Karpas-422 (cell line): ENCODE measurements around the gene LRP1B. TPM values are rescaled to one million over a fixed set of nuclear protein-coding genes. Genes with fewer than 3 reads are reported as not detected.

Experiments
- DNase-seq: peaks from one replicate; pipeline ENCODE4 v3.0.0-alpha.2; 2015
- H2AFZ ChIP-seq: fragments of 200-600 bp; sonication (generic); 2 replicates; pipeline ENCODE4 v1.6.1; 2014; ENCODE audit warnings: antibody characterized with exemption, low read length, mixed read lengths
- H3K27ac ChIP-seq: fragments of 200-600 bp; sonication (generic); 2 replicates; pipeline ENCODE4 v1.5.1; 2014; ENCODE audit warnings: mild to moderate bottlenecking, low read length, moderate library complexity
- H3K27me3 ChIP-seq: fragments of 200-600 bp; sonication (generic); 2 replicates; pipeline ENCODE4 v1.6.1; 2014; ENCODE audit warnings: low read length, mixed read lengths
- H3K36me3 ChIP-seq: fragments of 200-600 bp; sonication (generic); 2 replicates; pipeline ENCODE4 v1.6.1; 2014; ENCODE audit warnings: low read length, mixed read lengths; ENCODE audit not compliant: insufficient read depth
- H3K4me1 ChIP-seq: fragments of 200-600 bp; sonication (generic); 2 replicates; pipeline ENCODE4 v1.6.1; 2014; ENCODE audit warnings: mild to moderate bottlenecking, low read length, mixed read lengths
- H3K4me2 ChIP-seq: fragments of 200-600 bp; sonication (generic); 2 replicates; pipeline ENCODE4 v1.6.1; 2014; ENCODE audit warnings: low read length, low read depth, mild to moderate bottlenecking; ENCODE audit not compliant: poor library complexity, severe bottlenecking
- H3K4me3 ChIP-seq: fragments of 200-600 bp; sonication (generic); 2 replicates; pipeline ENCODE4 v1.5.1; 2014; ENCODE audit warnings: mild to moderate bottlenecking, antibody characterized with exemption, low read length, mixed read lengths
- H3K79me2 ChIP-seq: fragments of 200-600 bp; sonication (generic); 2 replicates; pipeline ENCODE4 v1.6.1; 2014; ENCODE audit warnings: mild to moderate bottlenecking, low read length, mixed read lengths
- H3K9ac ChIP-seq: fragments of 200-600 bp; sonication (generic); 2 replicates; pipeline ENCODE4 v1.6.0; 2014; ENCODE audit warnings: low read length
- H3K9me2 ChIP-seq: fragments of 200-600 bp; sonication (generic), shearing (Covaris generic); replicated peaks from 2 replicates; pipeline ENCODE4 v1.6.0; 2014; ENCODE audit warnings: mild to moderate bottlenecking, low read length, moderate library complexity; ENCODE audit not compliant: insufficient read depth
- H3K9me3 ChIP-seq: fragments of 300-700, 200-600 bp; sonication (generic); 2 replicates; pipeline ENCODE4 v1.6.1; 2014; ENCODE audit warnings: low read length, mixed read lengths
- H4K20me1 ChIP-seq: fragments of 200-600 bp; sonication (generic); 2 replicates; pipeline ENCODE4 v1.6.1; 2014; ENCODE audit warnings: mild to moderate bottlenecking, antibody characterized with exemption, low read length, low read depth; ENCODE audit not compliant: insufficient read depth
- total RNA-seq: library from RNA; depleted of rRNA; stranded (reverse); fragments of >200 nt; shearing (Covaris generic); gene quantifications from 2 replicates; pipeline ENCODE4 v1.2.3, GENCODE V29; 2014; ENCODE audit warnings: low replicate concordance

Gene LRP1B
- total RNA-seq, 1 experiment from 2014 or later: not detected

DNA sequence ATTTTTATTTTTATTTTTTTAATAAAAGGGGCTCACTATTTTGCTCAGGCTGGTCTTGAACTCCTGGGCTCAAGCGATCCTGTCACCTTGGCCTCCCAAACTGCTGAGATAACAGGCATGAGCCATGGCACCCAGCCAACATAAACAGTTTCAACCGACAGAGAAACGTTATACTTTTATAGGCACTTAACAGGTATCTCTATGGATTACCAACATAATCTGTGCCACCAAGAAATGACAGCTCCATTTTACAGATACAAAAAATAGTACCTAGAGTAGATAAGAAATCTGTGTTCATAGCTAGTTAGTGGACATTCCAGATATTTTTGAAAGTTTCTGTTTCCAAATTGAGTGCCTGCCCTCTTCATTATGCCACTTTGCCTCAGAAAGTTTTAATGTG, 1316.7 kb downstream of the LRP1B start:
- Histone ChIP-seq H3K4me2 (no peak overlapping the region), H3K9me2 (no peaks in the 10 kb centered on the region), H3K36me3 (no peaks in the 10 kb centered on the region), H4K20me1 (no peaks in the 10 kb centered on the region), H2AFZ (no peak overlapping the region), H3K4me1 (no peaks in the 10 kb centered on the region), H3K9me3 (peaks cover 16% of the 10 kb centered on the region), H3K9ac (no peak overlapping the region), H3K79me2 (no peaks in the 10 kb centered on the region), H3K4me3 (no peak overlapping the region), H3K27me3 (no peaks in the 10 kb centered on the region), H3K27ac (no peak overlapping the region)
- no peak for DNase-seq

GRCh38 chr2:140808820-140809219, 1322.0 kb downstream of the LRP1B start:
- no peaks in the 10 kb centered on the region for H3K36me3 ChIP-seq

GRCh38 chr2:140808211-140808610, 1322.6 kb downstream of the LRP1B start:
- Histone ChIP-seq H3K9me2 (no peaks in the 10 kb centered on the region), H3K9me3 (peaks cover 11% of the 10 kb centered on the region), H4K20me1 (no peaks in the 10 kb centered on the region), H2AFZ (no peak overlapping the region), H3K9ac (no peak overlapping the region), H3K36me3 (no peaks in the 10 kb centered on the region), H3K27ac (no peak overlapping the region), H3K4me1 (no peaks in the 10 kb centered on the region), H3K4me3 (no peak overlapping the region), H3K4me2 (no peak overlapping the region), H3K79me2 (no peaks in the 10 kb centered on the region), H3K27me3 (no peaks in the 10 kb centered on the region)
- no peak for DNase-seq

More at GRCh38 chr2:140808820-140809219, 1322.0 kb downstream of the LRP1B start:
- Histone ChIP-seq H3K79me2 (no peaks in the 10 kb centered on the region), H3K27me3 (no peaks in the 10 kb centered on the region), H3K9ac (no peak overlapping the region), H3K9me2 (no peaks in the 10 kb centered on the region), H4K20me1 (no peaks in the 10 kb centered on the region), H3K9me3 (peaks cover 16% of the 10 kb centered on the region), H3K27ac (no peak overlapping the region), H3K4me1 (no peaks in the 10 kb centered on the region), H2AFZ (no peak overlapping the region), H3K4me2 (no peak overlapping the region), H3K4me3 (no peak overlapping the region)
- DNase-seq: peak; percentile 41

DNA sequence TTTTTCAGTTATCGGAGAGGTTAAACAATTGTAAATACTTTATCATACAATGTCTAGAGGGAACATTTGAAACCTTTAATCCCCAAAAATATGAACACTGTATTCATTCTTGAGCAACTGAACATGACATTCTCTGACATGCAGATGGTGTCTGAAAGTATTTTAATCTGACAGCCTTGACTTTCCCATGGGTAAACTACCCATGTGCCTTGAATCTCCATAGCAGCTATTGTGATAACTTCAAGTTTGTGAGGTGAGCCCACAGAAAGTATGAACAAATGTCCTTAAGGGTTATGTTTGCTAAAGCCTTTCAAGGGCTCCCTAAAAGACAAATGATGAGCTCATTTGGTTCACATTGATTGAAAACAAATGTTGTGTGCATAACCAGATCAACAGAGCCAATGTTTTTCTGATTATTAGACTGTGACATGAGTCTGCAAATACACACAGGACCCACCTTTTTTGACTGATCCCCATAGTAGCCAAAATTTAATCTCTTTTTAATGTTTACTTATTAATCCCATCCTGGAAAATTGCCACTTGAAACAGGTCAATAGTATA, 1326.0 kb downstream of the LRP1B start:
- Histone ChIP-seq H3K4me3 (no peak overlapping the region), H3K36me3 (no peaks in the 10 kb centered on the region), H3K27me3 (no peaks in the 10 kb centered on the region), H4K20me1 (no peaks in the 10 kb centered on the region), H3K4me1 (no peaks in the 10 kb centered on the region), H3K9ac (no peak overlapping the region), H3K9me2 (no peaks in the 10 kb centered on the region), H2AFZ (no peak overlapping the region), H3K9me3 (peaks cover 7% of the 10 kb centered on the region; the same call in 1 of the 2 replicates), H3K27ac (no peak overlapping the region), H3K4me2 (no peak overlapping the region), H3K79me2 (no peaks in the 10 kb centered on the region)
- DNase-seq: no peak

DNA sequence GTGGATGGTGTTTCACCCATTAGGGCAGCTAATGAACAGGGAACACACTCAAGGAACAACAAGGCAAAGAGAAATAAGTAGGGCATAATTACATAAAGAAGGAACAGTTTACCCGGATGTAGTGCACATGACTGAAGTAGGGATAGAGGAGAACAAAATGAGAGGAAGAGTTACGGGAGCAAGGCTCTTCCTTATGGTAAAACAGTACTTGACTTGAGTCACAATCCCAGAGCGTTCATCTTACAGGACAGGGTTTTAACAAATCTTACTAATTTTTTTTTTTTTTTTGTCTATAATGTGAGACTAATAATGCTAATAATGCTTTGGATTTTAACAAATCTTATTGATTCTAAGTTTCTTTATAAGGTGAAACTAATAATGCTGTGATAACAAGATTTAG, 1329.5 kb downstream of the LRP1B start:
- Histone ChIP-seq H3K79me2 (no peaks in the 10 kb centered on the region), H3K4me2 (no peak overlapping the region), H2AFZ (no peak overlapping the region), H3K9me2 (no peaks in the 10 kb centered on the region), H3K27me3 (no peaks in the 10 kb centered on the region), H3K36me3 (no peaks in the 10 kb centered on the region), H3K9me3 (peaks cover 3% of the 10 kb centered on the region), H3K27ac (no peak overlapping the region), H4K20me1 (no peaks in the 10 kb centered on the region), H3K9ac (no peak overlapping the region), H3K4me3 (no peak overlapping the region), H3K4me1 (no peaks in the 10 kb centered on the region)
- DNase-seq: no peak

- Histone ChIP-seq H3K9me2 (no peaks in the 10 kb centered on the region), H3K4me2 (no peak overlapping the region), H3K27me3 (no peaks in the 10 kb centered on the region), H3K36me3 (no peaks in the 10 kb centered on the region), H3K9me3 (peaks cover 6% of the 10 kb centered on the region), H3K4me3 (no peak overlapping the region), H3K9ac (no peak overlapping the region), H2AFZ (no peak overlapping the region), H3K4me1 (no peaks in the 10 kb centered on the region), H3K27ac (no peak overlapping the region), H3K79me2 (no peaks in the 10 kb centered on the region), H4K20me1 (no peaks in the 10 kb centered on the region)
- no peak for DNase-seq
Observed at GRCh38 chr2:140797718-140798117, 1333.1 kb downstream of the LRP1B start.

DNA sequence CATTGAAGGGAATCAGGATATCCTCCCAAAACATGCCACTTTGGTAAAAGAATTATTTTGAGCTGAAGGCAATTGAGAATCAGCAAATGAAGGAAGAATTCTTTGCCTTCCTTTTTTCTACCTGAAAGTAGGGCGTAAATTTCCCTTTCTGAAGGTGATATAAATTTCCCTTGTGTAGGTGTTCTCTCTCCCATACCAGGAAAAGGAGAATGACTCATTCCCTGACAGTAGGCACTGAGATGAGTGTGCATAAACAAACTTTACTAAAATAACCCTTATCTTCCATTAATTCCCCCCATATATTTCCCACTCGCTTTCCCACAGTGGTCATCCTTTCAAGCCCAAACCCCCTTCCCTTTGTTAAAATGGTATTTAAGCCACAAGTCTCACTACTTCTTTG, 1339.0 kb downstream of the LRP1B start:
- Histone ChIP-seq H3K4me2 (no peak overlapping the region), H3K9me2 (no peaks in the 10 kb centered on the region), H3K27ac (no peak overlapping the region), H3K4me3 (no peak overlapping the region), H3K9ac (no peak overlapping the region), H4K20me1 (no peaks in the 10 kb centered on the region), H3K36me3 (no peaks in the 10 kb centered on the region), H3K27me3 (no peaks in the 10 kb centered on the region), H3K9me3 (peaks cover 14% of the 10 kb centered on the region; the same call in 1 of the 2 replicates), H2AFZ (no peak overlapping the region), H3K79me2 (no peaks in the 10 kb centered on the region), H3K4me1 (no peaks in the 10 kb centered on the region)
- DNase-seq: no peak

DNA sequence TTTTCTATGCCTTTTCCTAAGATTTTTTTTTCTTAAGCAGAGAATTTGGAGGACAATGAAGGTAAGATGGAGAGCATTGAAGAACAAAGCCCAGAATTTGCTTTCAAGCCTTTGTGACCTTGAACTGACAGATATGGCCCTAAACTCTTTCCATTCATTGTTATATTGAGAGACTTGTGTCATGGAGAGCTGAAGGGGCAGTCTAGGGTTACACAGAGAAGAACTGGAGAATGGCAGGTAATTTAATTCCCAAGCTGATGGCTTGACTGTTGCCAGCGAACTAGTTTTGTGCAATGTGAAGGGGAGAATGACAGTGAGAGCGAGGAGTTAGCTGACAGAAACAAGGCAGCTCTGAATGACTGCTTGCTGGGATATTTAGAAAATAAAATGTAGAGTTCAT, 1344.2 kb downstream of the LRP1B start:
- H3K4me1 ChIP-seq: no peaks in the 10 kb centered on the region
- H3K4me2 ChIP-seq: no peak overlapping the region
- no peaks in the 10 kb centered on the region for H4K20me1 ChIP-seq
- peaks cover 14% of the 10 kb centered on the region for H3K9me3 ChIP-seq
- no peak overlapping the region for H3K4me3 ChIP-seq
- H3K9me2 ChIP-seq: no peaks in the 10 kb centered on the region
- H2AFZ ChIP-seq: no peak overlapping the region
- H3K27ac ChIP-seq: no peak overlapping the region
- H3K27me3 ChIP-seq: no peaks in the 10 kb centered on the region
- no peaks in the 10 kb centered on the region for H3K79me2 ChIP-seq
- H3K9ac ChIP-seq: no peak overlapping the region
- no peak for DNase-seq
- H3K36me3 ChIP-seq: no peaks in the 10 kb centered on the region
